NCI-H446 (cell line): Measurements from ENCODE around the gene ACTR3.
A peak's percentile ranks its signal among the peaks of the same experiment; 100 is the strongest.

ENCODE experiments used
- DNase-seq, 2 experiments: peaks; one replicate each; lab custom pipeline; 2025; lab: John Stamatoyannopoulos, UW

The ACTR3 gene

GRCh38 chr2:113966171-113966570 is 76.3 kb downstream of the ACTR3 start:
- no peak for DNase-seq

GRCh38 chr2:113966832-113967231 is 76.9 kb downstream of the ACTR3 start:
- DNase-seq = no peak

GRCh38 chr2:113967272-113967671 is 77.4 kb downstream of the ACTR3 start:
- DNase-seq = no peak

GRCh38 chr2:113972766-113973165 is 82.9 kb downstream of the ACTR3 start:
- no peak for DNase-seq

- DNase-seq = peak; percentile 23 to 47
These were observed 83.9 kb downstream of the ACTR3 start for GRCh38 chr2:113973810-113974209.

GRCh38 chr2:113974727-113975126 is 84.8 kb downstream of the ACTR3 start:
- DNase-seq = peak; percentile 28 to 91

GRCh38 chr2:113976277-113976928 is 86.5 kb downstream of the ACTR3 start:
- no peak for DNase-seq

GRCh38 chr2:113977060-113977659 is 87.3 kb downstream of the ACTR3 start:
- no peak for DNase-seq

- peak in 1 of 2 experiments; percentile 54 for DNase-seq
These were observed 88.0 kb downstream of the ACTR3 start for GRCh38 chr2:113977660-113978523.

GRCh38 chr2:113978524-113979190 is 88.8 kb downstream of the ACTR3 start:
- DNase-seq = no peak

- DNase-seq = no peak
These were observed 89.6 kb downstream of the ACTR3 start for GRCh38 chr2:113979191-113980128.

GRCh38 chr2:113980946-113981345 is 91.1 kb downstream of the ACTR3 start:
- DNase-seq = peak in 1 of 2 experiments; percentile 30

- no peak for DNase-seq
These were observed 91.7 kb downstream of the ACTR3 start for GRCh38 chr2:113981404-113982134.

- no peak for DNase-seq
These were observed 95.9 kb downstream of the ACTR3 start for GRCh38 chr2:113985554-113986397.

GRCh38 chr2:113986762-113987290 is 96.9 kb downstream of the ACTR3 start:
- no peak for DNase-seq

GRCh38 chr2:113992090-113992489 is 102.2 kb downstream of the ACTR3 start:
- no peak for DNase-seq

- no peak for DNase-seq
These were observed 107.0 kb downstream of the ACTR3 start for GRCh38 chr2:113996671-113997594.

- no peak for DNase-seq
These were observed 111.3 kb downstream of the ACTR3 start for GRCh38 chr2:114001152-114001551.
